ENCODE data around the gene SRRM3.
A peak's percentile ranks its signal among the peaks of the same experiment; 100 is the strongest.
"Not testable (repeated sequence)": the region's sequence is repeated elsewhere in the genome, so short reads cannot be mapped to it uniquely, and the experiment has no call there.

The SRRM3 gene

GRCh38 chr7:76231071-76231470 is 29.4 kb downstream of the SRRM3 start:
- no peak for DNase-seq (ENCODE audit: low read depth in 2 of 2)

DNA sequence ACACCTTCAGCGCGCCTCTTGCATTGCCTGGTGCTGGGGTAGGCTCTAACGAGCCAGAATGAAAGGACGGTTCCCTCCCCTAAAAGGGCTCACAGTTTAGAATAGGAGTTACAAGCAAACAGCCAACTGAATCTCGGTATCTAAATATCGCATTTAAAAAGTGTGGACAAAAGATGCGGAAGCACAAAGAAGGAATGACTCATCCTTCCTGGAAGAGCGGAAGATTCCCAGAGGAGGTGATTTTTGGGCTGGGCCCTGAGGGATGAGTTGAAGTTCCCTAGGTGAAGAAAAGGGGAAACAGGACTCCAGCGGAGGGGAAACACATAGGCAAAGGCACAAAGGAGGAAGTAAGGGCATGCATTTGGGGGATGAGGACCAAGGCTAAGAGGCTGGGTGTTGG is 29.9 kb downstream of the SRRM3 start:
- no peak for DNase-seq (ENCODE audit: low read depth in 2 of 2)

DNA sequence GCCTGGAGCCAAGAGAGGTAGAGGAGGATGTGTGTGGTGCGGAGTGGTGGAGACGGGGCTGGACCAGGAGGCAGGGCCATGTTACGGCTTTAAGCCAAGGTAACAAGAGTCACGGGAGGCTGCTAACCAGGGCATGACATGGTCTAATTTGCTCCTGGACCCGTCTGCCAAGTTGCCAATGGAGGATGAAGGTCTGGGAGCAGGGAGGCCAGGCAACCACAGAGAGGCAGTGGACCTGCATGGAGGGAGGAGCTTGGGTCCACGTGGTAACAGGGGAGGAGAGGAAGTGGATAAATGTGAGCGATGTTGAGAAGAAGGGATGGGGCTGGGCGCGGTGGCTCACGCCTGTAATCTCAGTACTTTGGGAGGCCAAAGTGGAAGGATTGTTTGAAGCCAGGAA is 31.0 kb downstream of the SRRM3 start:
- DNase-seq (ENCODE audit: low read depth in 2 of 2) = no peak

DNA sequence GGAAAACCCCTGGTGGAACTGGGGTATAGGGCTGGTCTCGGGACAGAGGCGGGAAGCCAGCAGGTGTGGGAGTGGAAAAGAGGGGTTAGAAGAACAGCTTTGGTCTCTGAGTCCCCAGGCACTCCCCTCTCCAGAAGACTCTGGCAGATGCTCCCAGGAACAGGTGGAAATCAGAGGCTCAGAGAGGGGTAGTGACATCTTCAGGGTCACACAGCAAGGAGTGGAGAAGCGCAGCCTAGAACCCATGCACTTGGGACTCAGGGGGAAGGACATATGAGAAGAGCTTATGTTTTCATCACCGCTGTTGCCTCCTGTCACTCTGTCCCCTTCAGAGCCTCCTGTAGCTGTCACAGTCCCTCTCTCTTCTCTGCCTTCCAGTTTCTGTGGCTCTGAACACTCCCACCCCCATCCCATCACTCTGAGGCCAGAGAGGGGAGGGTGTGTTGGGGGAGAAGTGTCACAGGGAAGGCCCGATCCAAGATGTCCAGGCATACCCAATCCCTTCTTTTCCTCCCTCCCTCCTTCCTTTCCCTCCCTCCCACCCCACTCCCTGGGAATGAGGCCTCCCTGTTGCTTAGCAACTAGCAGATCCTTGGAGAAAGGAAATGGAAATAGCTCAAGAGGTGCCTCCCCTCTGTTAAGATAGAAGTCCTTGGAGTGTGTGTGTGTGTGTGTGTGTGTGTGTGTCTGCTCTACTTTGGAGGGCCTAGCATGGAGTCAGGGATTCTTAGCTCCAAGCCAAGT is 32.0 kb downstream of the SRRM3 start:
- DNase-seq (ENCODE audit: low read depth in 2 of 2) = no peak

GRCh38 chr7:76234282-76234584 is 32.5 kb downstream of the SRRM3 start:
- no peak for DNase-seq (ENCODE audit: low read depth in 2 of 2)

- peak; percentile 69 to 79 for DNase-seq (ENCODE audit: low read depth in 2 of 2)
These were observed 33.3 kb downstream of the SRRM3 start for GRCh38 chr7:76234931-76235441.

GRCh38 chr7:76236224-76236623 is 34.5 kb downstream of the SRRM3 start:
- DNase-seq (ENCODE audit: low read depth in 2 of 2) = no peak

GRCh38 chr7:76238326-76238725 is 36.6 kb downstream of the SRRM3 start:
- DNase-seq (ENCODE audit: low read depth in 2 of 2) = no peak

DNA sequence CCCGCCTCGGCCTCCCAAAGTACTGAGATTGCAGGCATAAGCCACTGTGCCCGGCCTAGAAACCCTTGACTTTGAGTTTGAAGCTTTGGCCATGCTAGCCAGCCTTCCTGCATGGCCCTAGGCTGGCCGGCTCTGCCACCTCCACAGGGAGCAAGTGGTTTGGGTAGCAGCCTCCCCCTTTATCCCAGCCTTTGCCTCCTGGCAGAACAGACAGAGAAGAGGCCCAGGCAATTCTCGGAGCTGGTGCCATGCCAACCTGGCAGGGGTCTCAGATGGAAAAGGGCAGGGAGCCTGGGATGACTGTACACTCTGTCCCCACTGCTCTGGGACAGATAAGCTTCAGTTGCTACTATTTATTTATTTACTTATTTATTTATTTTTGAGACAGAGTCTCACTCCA is 39.4 kb downstream of the SRRM3 start:
- DNase-seq (ENCODE audit: low read depth in 2 of 2) = no peak

DNA sequence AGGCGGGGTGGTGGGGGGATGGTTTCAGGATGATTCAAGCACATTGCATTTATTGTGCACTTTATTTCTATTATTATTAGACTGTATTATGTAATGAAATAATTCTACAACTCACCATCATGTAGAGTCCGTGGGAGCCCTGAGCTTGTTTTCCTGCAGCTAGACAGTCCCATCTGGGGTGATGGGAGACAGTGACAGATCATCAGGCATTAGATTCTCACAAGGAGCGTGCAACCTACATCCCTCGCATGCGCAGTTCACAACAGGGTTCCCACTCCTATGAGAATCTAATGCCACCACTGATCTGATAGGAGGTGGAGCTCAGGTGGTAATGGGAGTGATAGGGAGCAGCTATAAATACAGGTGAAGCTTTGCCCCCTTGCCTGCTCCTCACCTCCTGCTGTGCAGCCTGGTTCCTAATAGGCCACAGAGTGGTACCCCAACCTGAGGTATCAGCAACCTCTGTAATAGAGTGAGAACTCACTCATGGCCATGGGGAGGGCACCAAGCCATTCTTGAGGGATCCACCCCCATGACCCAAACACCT is 40.9 kb downstream of the SRRM3 start:
- not testable (repeated sequence) for DNase-seq (ENCODE audit: low read depth in 2 of 2)

- no peak for DNase-seq (ENCODE audit: low read depth in 2 of 2)
These were observed 43.2 kb downstream of the SRRM3 start for GRCh38 chr7:76244781-76245391.

DNA sequence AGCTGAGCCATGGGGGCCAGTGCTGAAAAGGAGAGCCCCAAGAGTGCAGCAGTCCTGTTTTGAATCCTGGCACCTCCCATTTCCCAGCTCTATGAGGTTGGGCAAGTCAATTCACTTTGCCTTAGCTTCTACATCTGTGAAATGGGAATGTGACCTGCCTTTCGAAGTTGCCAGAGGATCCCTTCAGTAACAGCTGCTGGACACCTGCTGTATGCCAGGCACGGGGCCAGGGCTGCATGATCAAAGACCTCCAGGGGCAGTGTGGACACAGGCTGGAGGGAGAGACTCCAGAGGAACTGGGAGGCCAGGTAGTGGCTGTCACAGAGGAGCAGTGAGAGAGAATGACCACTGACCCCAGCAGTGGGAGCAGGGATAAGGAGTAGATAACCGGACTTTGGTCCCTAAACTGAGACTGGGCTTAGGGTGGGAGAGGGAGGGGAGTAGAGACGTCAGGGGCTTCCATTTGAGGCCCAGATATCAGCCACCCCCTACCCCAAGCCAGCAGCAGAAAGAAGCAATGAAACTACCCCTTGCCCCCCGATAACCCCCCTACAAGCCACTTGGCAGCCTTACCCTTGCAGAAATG is 45.2 kb downstream of the SRRM3 start:
- no peak for DNase-seq (ENCODE audit: low read depth in 2 of 2)

DNA sequence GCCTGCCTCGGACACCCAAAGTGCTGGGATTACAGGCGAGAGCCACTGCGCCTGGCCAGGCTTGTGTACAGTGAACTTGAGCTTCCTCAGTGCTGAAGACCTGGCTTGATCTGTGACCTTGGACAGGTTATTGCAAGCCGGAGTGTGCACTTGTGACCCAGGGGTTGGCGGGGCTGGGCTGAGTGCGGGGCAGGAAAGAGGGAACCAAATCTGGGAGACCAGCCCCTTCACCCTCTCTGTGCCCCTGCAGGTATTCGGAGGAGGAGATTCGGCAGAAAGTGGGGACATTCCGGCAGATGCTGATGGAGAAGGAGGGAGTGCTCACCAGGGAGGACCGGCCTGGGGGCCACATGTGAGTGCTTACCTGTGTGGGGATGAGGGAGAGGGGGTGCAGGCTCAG is 46.2 kb downstream of the SRRM3 start:
- DNase-seq (ENCODE audit: low read depth in 2 of 2) = no peak

DNA sequence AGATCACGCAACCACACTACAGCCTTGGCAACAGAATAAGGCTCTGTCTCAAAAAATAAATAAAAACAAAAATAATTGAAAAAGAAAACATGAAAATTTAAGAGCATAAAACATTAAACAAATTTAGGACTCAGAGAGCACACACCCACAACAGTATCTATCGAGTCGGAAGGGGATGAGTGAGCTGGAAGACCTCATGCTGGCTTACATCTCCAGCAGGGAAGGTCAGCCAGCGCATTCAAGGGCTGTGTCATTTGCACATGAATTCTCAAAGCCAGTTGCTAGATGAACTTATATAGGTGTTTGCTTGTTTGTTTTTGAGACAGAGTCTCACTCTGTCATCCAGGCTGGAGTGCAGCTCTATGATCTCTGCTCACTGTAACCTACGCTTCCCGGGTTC is 50.3 kb downstream of the SRRM3 start:
- DNase-seq (ENCODE audit: low read depth in 2 of 2) = no peak

- DNase-seq (ENCODE audit: low read depth in 2 of 2) = no peak
These were observed 53.1 kb downstream of the SRRM3 start for GRCh38 chr7:76254781-76255180.

GRCh38 chr7:76257973-76258372 is 56.3 kb downstream of the SRRM3 start:
- DNase-seq (ENCODE audit: low read depth in 2 of 2) = no peak

DNA sequence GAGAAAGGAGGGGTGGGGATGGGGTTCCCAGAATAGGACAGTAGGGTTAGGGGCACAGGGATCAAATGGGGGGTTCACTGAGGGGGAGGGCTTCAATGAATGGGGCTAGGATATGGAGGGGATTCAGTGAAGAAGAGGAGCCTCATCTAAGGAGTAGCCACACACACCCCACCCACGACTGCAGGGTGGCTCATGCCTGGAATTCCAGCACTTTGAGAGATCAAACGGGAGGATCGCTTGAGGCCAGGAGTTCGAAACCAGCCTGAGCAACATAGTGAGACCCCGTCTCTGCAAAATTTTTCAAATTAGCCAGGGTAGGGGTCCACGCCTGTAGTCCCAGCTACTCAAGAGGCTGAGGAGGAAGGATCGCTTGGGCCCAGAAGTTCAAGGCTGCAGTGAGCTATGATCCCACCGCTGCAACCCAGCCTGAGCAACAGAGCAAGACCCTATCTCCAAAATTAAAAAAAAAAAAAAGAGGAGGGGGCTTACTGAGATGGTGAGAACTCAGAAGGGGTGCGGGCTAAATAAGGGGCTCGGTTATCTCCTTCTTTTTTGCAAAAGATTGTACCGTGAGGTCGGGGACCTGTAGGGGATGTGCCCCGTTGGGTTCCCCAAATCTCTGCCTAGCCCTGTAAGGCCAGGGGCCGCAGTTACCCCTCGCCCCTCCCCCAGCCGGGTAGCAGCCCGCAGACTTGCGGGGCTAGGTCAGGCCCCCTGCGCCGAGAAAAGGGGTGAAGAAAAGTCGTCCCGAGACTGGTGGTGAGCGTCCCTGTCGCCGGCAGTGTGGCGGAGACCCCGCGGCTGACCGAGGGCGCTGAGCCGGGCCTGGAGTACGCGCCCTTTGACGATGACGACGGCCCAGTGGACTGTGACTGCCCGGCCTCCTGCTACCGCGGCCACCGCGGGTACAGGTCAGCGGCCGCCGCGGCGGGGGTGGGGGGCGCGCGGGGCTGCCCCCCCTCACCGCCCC is 57.7 kb downstream of the SRRM3 start:
- no peak for DNase-seq (ENCODE audit: low read depth in 2 of 2)

- DNase-seq (ENCODE audit: low read depth in 2 of 2) = peak; percentile 24 to 46
These were observed 58.5 kb downstream of the SRRM3 start for GRCh38 chr7:76260171-76260703.

DNA sequence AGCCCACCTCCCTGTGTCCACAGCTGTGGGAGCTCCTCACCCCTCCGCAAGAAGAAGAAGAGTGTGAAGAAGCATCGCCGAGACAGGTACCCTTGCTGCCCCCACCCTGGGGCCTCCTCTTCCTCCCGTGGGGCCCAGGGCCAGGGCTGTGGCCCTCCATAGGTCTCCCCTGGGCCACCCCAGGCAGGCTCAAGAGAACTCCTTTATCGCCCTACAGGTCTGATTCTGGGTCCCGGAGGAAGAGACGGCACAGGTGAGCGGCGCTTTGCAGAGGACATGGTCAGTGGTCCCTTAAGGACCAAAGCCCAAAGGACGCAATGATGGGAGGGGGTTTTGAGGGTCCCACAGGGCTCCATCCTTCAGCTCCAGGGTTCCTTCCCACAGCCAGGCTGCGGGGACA is 59.6 kb downstream of the SRRM3 start:
- DNase-seq (ENCODE audit: low read depth in 2 of 2) = no peak

DNA sequence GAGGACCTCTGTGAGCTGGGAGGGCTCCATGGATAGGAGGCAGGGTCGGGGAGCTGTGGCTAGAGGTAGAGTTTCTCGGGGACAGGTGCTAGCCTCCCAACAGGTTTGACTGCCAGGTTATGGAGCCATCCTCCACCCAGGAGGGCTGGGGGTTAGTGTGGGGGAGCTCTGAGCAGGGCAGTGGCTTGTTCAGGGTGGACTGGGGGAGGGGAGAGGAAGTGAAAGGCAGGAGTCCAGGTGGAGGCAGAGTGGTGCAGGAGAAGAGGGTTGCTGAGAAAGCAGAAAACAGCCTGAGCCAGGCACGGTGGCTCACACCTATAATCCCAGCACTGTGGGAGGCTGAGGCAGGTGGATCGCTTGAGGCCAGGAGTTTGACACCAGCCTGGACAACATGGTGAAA is 60.2 kb downstream of the SRRM3 start:
- DNase-seq (ENCODE audit: low read depth in 2 of 2) = no peak

- DNase-seq (ENCODE audit: low read depth in 2 of 2) = peak in 1 of 2 donors; percentile 22
These were observed 61.1 kb downstream of the SRRM3 start for GRCh38 chr7:76262683-76263402.

All from stimulated activated CD8-positive, alpha-beta memory T cell treated with anti-CD3 and anti-CD28 coated beads, Interleukin-15, amount 100 ng/mL, for 48 hours (primary cell).